ENCODE data around the gene GLYATL2. TPM values are rescaled to one million over a fixed set of nuclear protein-coding genes. Genes with fewer than 3 reads are reported as not detected.

The GLYATL2 gene
- polyA plus RNA-seq, 2 of the 4 experiments (the other 2 are of a cell fraction), result 0.05 to 0.08 TPM

DNA sequence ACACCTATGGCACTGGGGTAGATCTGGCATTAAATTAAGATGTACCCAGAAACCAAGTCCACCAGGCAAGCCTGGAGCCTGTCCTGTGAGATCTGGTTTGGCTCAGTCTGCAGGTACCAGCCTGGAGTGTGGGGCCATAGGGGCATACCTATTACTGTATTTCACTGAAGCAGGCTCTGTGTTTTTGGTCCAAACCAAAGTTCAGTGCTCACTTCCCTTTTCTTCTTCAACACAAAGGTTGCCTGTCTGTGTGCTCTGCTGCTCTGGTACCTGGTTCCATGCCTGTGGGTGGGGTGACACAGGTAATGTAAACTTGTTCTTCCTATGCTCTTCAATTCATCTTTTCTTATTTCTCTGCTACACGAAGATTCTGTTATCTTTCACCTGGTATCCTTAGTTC, 19.8 kb upstream of the GLYATL2 start:
- DNase-seq (ENCODE audit: low read depth in 1 of 2, low spot score in 1 of 2) (no peak), FAIRE-seq (no peak), ATAC-seq (no peak)
- H3K4me2 ChIP-seq, result no peak overlapping the region
- H3K4me1 ChIP-seq, result no peaks in the 10 kb centered on the region
- TF ChIP-seq ESRRA (IDR thresholded peaks at IDR 0.05; ENCODE audit: borderline replicate concordance, low read length), result no peak
- POLR2A ChIA-PET, result no interaction called here
- CTCF ChIA-PET, result no interaction called here
- H3K27ac ChIP-seq, result no peak overlapping the region
- no peak overlapping the region for H3K4me3 ChIP-seq
- H3K9me3 ChIP-seq, result no peaks in the 10 kb centered on the region
- WGBS (ENCODE audit: missing lambda C conversion rate), result 0% methylated on average over 1 of the region's 1 CpG

- Histone ChIP-seq H3K4me1 (no peaks in the 10 kb centered on the region), H3K9me3 (no peaks in the 10 kb centered on the region), H3K27ac (no peak overlapping the region), H3K4me2 (no peak overlapping the region), H3K4me3 (no peak overlapping the region)
- 0% methylated on average over 1 of the region's 1 CpG for WGBS (ENCODE audit: missing lambda C conversion rate)
- no peak for FAIRE-seq
- ChIA-PET CTCF (no interaction called here), POLR2A (no interaction called here)
- ATAC-seq, result no peak
- TF ChIP-seq, protein P1, sequence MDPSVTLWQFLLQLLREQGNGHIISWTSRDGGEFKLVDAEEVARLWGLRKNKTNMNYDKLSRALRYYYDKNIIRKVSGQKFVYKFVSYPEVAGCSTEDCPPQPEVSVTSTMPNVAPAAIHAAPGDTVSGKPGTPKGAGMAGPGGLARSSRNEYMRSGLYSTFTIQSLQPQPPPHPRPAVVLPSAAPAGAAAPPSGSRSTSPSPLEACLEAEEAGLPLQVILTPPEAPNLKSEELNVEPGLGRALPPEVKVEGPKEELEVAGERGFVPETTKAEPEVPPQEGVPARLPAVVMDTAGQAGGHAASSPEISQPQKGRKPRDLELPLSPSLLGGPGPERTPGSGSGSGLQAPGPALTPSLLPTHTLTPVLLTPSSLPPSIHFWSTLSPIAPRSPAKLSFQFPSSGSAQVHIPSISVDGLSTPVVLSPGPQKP (IDR thresholded peaks at IDR 0.05; ENCODE audit: low read depth, low read length), result no peak
- no peak for TF ChIP-seq KDM5A (IDR thresholded peaks at IDR 0.05)
- no peak for TF ChIP-seq BCL3 (IDR thresholded peaks at IDR 0.05)
- no peak for TF ChIP-seq NPAS2 (CRISPR knock-in tag; IDR thresholded peaks at IDR 0.05; ENCODE audit: borderline replicate concordance)
- no peak for TF ChIP-seq GATA3 (IDR thresholded peaks at IDR 0.05; ENCODE audit: borderline replicate concordance)
- TF ChIP-seq ZSCAN20 (CRISPR knock-in tag; IDR thresholded peaks at IDR 0.05), result no peak
- TF ChIP-seq USF2 (IDR thresholded peaks at IDR 0.05), result no peak
- TF ChIP-seq MYC (IDR thresholded peaks at IDR 0.05; ENCODE audit: borderline replicate concordance, low read length), result no peak
- no peak for TF ChIP-seq RARB (CRISPR knock-in tag; IDR thresholded peaks at IDR 0.05)
- TF ChIP-seq EHMT2 (IDR thresholded peaks at IDR 0.05; ENCODE audit: low read depth), result no peak
- TF ChIP-seq SMC3 (IDR thresholded peaks at IDR 0.05), result no peak
- TF ChIP-seq FOSL2 (IDR thresholded peaks at IDR 0.05), result no peak
- TF ChIP-seq FOSL2 (CRISPR knock-in tag; IDR thresholded peaks at IDR 0.05), result no peak
- TF ChIP-seq CEBPB (IDR thresholded peaks at IDR 0.05), result no peak
- TF ChIP-seq FOSB (CRISPR knock-in tag; IDR thresholded peaks at IDR 0.05), result no peak
- TF ChIP-seq FOXS1 (CRISPR knock-in tag; IDR thresholded peaks at IDR 0.05), result no peak
- TF ChIP-seq MAZ (IDR thresholded peaks at IDR 0.05; ENCODE audit: borderline replicate concordance, low read depth, low read length), result no peak
- DNase-seq (ENCODE audit: low read depth in 1 of 2, low spot score in 1 of 2), result no peak
Measured at GRCh38 chr11:58863697-58864096, 19.2 kb upstream of the GLYATL2 start.

DNA sequence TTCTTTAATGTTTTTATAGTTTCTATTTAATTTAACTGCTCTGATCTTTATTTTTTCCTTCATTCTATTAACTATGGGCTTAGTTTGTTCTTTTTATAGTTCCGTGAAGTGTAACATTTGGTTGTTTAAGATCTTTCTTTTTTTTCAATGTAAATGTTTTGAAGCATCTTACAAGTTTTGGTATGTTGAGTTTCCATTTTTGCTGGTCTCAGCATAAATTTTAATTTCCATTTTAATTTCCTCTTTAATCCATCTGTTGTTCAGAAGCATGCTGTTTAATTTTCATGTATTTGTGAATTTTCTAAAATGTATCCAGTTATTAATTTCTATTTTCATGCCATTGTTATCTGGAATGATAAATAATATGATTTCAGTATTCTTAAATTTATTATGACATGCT, 17.0 kb upstream of the GLYATL2 start:
- Histone ChIP-seq H3K27ac (no peak overlapping the region), H3K4me1 (no peaks in the 10 kb centered on the region), H3K4me2 (no peak overlapping the region), H3K4me3 (no peak overlapping the region), H3K9me3 (no peaks in the 10 kb centered on the region)
- FAIRE-seq (no peak), DNase-seq (ENCODE audit: low read depth in 1 of 2, low spot score in 1 of 2) (no peak), ATAC-seq (no peak)
- POLR2A ChIA-PET, result no interaction called here
- CTCF ChIA-PET, result no interaction called here
- 3% methylated on average over 1 of the region's 1 CpG for WGBS (ENCODE audit: missing lambda C conversion rate)
- TF ChIP-seq EHMT2 (IDR thresholded peaks at IDR 0.05; ENCODE audit: low read depth), result no peak
- no peak for TF ChIP-seq CEBPB (IDR thresholded peaks at IDR 0.05)
- TF ChIP-seq HDAC2 (IDR thresholded peaks at IDR 0.05), result no peak
- TF ChIP-seq EHF (CRISPR knock-in tag; IDR thresholded peaks at IDR 0.05), result no peak
- TF ChIP-seq HOXB5 (CRISPR knock-in tag; IDR thresholded peaks at IDR 0.05), result no peak
- no peak for TF ChIP-seq HMGXB4 (CRISPR knock-in tag; IDR thresholded peaks at IDR 0.05; ENCODE audit: borderline replicate concordance)
- TF ChIP-seq NPAS2 (CRISPR knock-in tag; IDR thresholded peaks at IDR 0.05; ENCODE audit: borderline replicate concordance), result no peak
- TF ChIP-seq HOXA7 (CRISPR knock-in tag; IDR thresholded peaks at IDR 0.05), result no peak
- TF ChIP-seq SMC3 (IDR thresholded peaks at IDR 0.05), result no peak
- no peak for TF ChIP-seq RARB (CRISPR knock-in tag; IDR thresholded peaks at IDR 0.05)
- TF ChIP-seq MAFK (IDR thresholded peaks at IDR 0.05; ENCODE audit: partially characterized antibody), result no peak
- TF ChIP-seq MYC (IDR thresholded peaks at IDR 0.05; ENCODE audit: borderline replicate concordance, low read length), result no peak
- TF ChIP-seq ZFP36 (IDR thresholded peaks at IDR 0.05; ENCODE audit: borderline replicate concordance, partially characterized antibody), result no peak
- TF ChIP-seq, protein P2, sequence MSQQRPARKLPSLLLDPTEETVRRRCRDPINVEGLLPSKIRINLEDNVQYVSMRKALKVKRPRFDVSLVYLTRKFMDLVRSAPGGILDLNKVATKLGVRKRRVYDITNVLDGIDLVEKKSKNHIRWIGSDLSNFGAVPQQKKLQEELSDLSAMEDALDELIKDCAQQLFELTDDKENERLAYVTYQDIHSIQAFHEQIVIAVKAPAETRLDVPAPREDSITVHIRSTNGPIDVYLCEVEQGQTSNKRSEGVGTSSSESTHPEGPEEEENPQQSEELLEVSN (IDR thresholded peaks at IDR 0.05; ENCODE audit: borderline replicate concordance, low read depth), result no peak

Data from A549 (cell line).